ENCODE measurements around the gene EDEM2.

DNA sequence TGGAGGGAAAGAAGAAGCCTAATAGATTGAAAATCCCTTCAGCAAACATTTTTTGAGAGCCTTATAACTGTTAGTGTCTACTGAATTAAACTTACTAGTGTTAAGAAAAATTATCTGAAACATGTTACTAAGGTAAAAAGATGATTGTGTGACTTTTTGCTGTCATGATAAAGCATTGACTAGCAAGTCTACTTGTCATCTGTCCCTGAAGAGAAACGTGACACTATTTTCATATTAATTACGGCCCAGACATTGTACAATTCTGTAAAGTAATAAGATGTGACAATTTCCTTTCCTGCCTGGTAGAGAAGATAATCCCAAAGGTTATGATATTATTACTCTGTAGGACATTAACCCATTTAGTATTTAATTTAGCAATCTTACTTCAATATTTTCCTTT is 8.8 kb upstream of the EDEM2 start:
- TF ChIP-seq, protein P1, sequence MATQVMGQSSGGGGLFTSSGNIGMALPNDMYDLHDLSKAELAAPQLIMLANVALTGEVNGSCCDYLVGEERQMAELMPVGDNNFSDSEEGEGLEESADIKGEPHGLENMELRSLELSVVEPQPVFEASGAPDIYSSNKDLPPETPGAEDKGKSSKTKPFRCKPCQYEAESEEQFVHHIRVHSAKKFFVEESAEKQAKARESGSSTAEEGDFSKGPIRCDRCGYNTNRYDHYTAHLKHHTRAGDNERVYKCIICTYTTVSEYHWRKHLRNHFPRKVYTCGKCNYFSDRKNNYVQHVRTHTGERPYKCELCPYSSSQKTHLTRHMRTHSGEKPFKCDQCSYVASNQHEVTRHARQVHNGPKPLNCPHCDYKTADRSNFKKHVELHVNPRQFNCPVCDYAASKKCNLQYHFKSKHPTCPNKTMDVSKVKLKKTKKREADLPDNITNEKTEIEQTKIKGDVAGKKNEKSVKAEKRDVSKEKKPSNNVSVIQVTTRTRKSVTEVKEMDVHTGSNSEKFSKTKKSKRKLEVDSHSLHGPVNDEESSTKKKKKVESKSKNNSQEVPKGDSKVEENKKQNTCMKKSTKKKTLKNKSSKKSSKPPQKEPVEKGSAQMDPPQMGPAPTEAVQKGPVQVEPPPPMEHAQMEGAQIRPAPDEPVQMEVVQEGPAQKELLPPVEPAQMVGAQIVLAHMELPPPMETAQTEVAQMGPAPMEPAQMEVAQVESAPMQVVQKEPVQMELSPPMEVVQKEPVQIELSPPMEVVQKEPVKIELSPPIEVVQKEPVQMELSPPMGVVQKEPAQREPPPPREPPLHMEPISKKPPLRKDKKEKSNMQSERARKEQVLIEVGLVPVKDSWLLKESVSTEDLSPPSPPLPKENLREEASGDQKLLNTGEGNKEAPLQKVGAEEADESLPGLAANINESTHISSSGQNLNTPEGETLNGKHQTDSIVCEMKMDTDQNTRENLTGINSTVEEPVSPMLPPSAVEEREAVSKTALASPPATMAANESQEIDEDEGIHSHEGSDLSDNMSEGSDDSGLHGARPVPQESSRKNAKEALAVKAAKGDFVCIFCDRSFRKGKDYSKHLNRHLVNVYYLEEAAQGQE (IDR thresholded peaks at IDR 0.05; ENCODE audit: low read depth): no peak
- no peak for TF ChIP-seq YY1 (IDR thresholded peaks at IDR 0.05; ENCODE audit: low read depth)
- TF ChIP-seq CEBPB (IDR thresholded peaks at IDR 0.05): no peak
- TF ChIP-seq, protein P2, sequence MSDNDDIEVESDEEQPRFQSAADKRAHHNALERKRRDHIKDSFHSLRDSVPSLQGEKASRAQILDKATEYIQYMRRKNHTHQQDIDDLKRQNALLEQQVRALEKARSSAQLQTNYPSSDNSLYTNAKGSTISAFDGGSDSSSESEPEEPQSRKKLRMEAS (IDR thresholded peaks at IDR 0.05): no peak
- no peak for TF ChIP-seq TCF12 (IDR thresholded peaks at IDR 0.05; ENCODE audit: low read depth)
